Measurements from ENCODE around the gene SLC34A1.

DNA sequence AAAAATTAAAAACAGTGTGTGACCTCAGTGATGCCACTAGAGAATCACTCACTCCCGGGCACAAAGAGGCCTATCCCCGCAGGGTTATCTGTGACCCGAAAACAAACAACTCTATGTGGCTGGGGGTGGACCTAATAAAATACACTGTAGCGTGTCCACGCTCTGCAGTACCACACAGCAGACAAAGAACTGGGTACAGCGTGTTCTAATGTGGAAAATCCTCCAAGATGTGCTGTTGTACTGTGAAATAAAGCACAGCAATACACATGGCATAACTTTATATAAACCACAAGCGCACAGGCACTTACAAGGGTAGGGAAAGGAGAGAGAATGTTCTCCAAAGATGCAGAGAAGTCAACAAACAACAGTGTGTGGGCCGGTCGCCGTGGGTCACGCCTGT is 8.1 kb upstream of the SLC34A1 start:
- TF ChIP-seq, protein P1, sequence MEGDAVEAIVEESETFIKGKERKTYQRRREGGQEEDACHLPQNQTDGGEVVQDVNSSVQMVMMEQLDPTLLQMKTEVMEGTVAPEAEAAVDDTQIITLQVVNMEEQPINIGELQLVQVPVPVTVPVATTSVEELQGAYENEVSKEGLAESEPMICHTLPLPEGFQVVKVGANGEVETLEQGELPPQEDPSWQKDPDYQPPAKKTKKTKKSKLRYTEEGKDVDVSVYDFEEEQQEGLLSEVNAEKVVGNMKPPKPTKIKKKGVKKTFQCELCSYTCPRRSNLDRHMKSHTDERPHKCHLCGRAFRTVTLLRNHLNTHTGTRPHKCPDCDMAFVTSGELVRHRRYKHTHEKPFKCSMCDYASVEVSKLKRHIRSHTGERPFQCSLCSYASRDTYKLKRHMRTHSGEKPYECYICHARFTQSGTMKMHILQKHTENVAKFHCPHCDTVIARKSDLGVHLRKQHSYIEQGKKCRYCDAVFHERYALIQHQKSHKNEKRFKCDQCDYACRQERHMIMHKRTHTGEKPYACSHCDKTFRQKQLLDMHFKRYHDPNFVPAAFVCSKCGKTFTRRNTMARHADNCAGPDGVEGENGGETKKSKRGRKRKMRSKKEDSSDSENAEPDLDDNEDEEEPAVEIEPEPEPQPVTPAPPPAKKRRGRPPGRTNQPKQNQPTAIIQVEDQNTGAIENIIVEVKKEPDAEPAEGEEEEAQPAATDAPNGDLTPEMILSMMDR (conservative IDR thresholded peaks at IDR 0.05; ENCODE audit: low read depth, low read length) = no peak
- no peak for TF ChIP-seq EZH2 (IDR thresholded peaks at IDR 0.05; ENCODE audit: borderline replicate concordance, low read depth, low read length, poor library complexity, severe bottlenecking)

All from A673 (cell line).